Uterus (tissue), 2 donors: Measurements from ENCODE around the gene AP1B1.

Source experiments
- POLR2A ChIP-seq, 2 donors: fragments of 450-650 bp; IDR thresholded peaks; one replicate each; pipeline ENCODE4 v1.6.1; 2016; ENCODE audit warnings: antibody characterized with exemption in 2 of 2, mild to moderate bottlenecking in 1 of 2, moderate library complexity in 1 of 2
- TF ChIP-seq, protein P1 (sequence below), 4 experiments: fragments of 200-600 bp in 2 of 4; fragments of 450-650 bp in 2 of 4; sonication (generic) in 2 of 4; IDR thresholded peaks; one replicate each; pipeline ENCODE4 v1.5.1; 2016 to 2019; ENCODE audit warnings: antibody characterized with exemption in 4 of 4, mild to moderate bottlenecking in 2 of 4, moderate library complexity in 1 of 4

DNA sequence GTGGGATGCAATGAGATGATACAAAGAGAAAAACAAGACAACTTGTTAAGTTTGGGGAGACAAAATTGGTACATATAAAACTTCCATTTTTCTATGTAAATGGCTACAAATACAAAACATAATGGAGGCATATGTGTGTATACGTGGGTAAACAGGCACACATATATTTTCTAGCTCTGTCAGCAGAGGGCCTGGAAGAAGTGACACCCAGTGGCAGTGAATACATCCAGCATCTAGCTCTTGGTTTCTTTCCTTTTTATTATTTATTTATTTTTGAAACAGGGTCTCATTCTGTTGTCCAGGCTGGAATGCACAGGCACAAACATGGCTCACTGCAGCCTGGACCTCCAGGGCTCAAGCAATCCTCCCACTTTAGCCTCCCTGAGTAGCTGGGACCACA lies 67.8 kb downstream of the AP1B1 start:
- TF ChIP-seq POLR2A (IDR thresholded peaks at IDR 0.05) = no peak
- TF ChIP-seq, protein P1, sequence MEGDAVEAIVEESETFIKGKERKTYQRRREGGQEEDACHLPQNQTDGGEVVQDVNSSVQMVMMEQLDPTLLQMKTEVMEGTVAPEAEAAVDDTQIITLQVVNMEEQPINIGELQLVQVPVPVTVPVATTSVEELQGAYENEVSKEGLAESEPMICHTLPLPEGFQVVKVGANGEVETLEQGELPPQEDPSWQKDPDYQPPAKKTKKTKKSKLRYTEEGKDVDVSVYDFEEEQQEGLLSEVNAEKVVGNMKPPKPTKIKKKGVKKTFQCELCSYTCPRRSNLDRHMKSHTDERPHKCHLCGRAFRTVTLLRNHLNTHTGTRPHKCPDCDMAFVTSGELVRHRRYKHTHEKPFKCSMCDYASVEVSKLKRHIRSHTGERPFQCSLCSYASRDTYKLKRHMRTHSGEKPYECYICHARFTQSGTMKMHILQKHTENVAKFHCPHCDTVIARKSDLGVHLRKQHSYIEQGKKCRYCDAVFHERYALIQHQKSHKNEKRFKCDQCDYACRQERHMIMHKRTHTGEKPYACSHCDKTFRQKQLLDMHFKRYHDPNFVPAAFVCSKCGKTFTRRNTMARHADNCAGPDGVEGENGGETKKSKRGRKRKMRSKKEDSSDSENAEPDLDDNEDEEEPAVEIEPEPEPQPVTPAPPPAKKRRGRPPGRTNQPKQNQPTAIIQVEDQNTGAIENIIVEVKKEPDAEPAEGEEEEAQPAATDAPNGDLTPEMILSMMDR (IDR thresholded peaks at IDR 0.05) = no peak
